ENCODE data around the gene C19orf25.

C19orf25 gene

GRCh38 chr19:1466461-1467214 is 12.4 kb downstream of the C19orf25 start:
- no peak for DNase-seq (ENCODE audit: insufficient read length)
- FAIRE-seq = no peak
- TF ChIP-seq TAF1 (IDR thresholded peaks at IDR 0.05; ENCODE audit: borderline replicate concordance, low read depth, low read length) = no peak
- no peak for TF ChIP-seq POLR2AphosphoS5 (IDR thresholded peaks at IDR 0.05; ENCODE audit: low read depth, low read length)
- TF ChIP-seq POLR2A (IDR thresholded peaks at IDR 0.05; ENCODE audit: low read depth, low read length) = no peak

GRCh38 chr19:1466018-1466460 is 13.0 kb downstream of the C19orf25 start:
- FAIRE-seq (no peak), DNase-seq (ENCODE audit: insufficient read length) (no peak)
- no peak for TF ChIP-seq POLR2A (IDR thresholded peaks at IDR 0.05; ENCODE audit: low read depth, low read length)
- TF ChIP-seq POLR2AphosphoS5 (IDR thresholded peaks at IDR 0.05; ENCODE audit: low read depth, low read length) = no peak
- TF ChIP-seq TAF1 (IDR thresholded peaks at IDR 0.05; ENCODE audit: borderline replicate concordance, low read depth, low read length) = no peak

GRCh38 chr19:1465191-1466016 is 13.6 kb downstream of the C19orf25 start:
- FAIRE-seq (no peak), DNase-seq (ENCODE audit: insufficient read length) (no peak)
- no peak for TF ChIP-seq POLR2A (IDR thresholded peaks at IDR 0.05; ENCODE audit: low read depth, low read length)
- TF ChIP-seq TAF1 (IDR thresholded peaks at IDR 0.05; ENCODE audit: borderline replicate concordance, low read depth, low read length) = no peak
- no peak for TF ChIP-seq POLR2AphosphoS5 (IDR thresholded peaks at IDR 0.05; ENCODE audit: low read depth, low read length)

- TF ChIP-seq TAF1 (IDR thresholded peaks at IDR 0.05; ENCODE audit: borderline replicate concordance, low read depth, low read length) (no peak), POLR2AphosphoS5 (IDR thresholded peaks at IDR 0.05; ENCODE audit: low read depth, low read length) (no peak), POLR2A (IDR thresholded peaks at IDR 0.05; ENCODE audit: low read depth, low read length) (no peak)
- DNase-seq (ENCODE audit: insufficient read length) = no peak
- FAIRE-seq = no peak
These were observed 17.2 kb downstream of the C19orf25 start for GRCh38 chr19:1461862-1462261.

- DNase-seq (ENCODE audit: insufficient read length) (no peak), FAIRE-seq (no peak)
- TF ChIP-seq POLR2A (IDR thresholded peaks at IDR 0.05; ENCODE audit: low read depth, low read length) = no peak
- TF ChIP-seq POLR2AphosphoS5 (IDR thresholded peaks at IDR 0.05; ENCODE audit: low read depth, low read length) = no peak
- no peak for TF ChIP-seq TAF1 (IDR thresholded peaks at IDR 0.05; ENCODE audit: borderline replicate concordance, low read depth, low read length)
These were observed 18.7 kb downstream of the C19orf25 start for GRCh38 chr19:1460033-1460995.

GRCh38 chr19:1459479-1459878 is 19.5 kb downstream of the C19orf25 start:
- no peak for FAIRE-seq
- DNase-seq (ENCODE audit: insufficient read length) = no peak
- no peak for TF ChIP-seq TAF1 (IDR thresholded peaks at IDR 0.05; ENCODE audit: borderline replicate concordance, low read depth, low read length)
- TF ChIP-seq POLR2A (IDR thresholded peaks at IDR 0.05; ENCODE audit: low read depth, low read length) = no peak
- TF ChIP-seq POLR2AphosphoS5 (IDR thresholded peaks at IDR 0.05; ENCODE audit: low read depth, low read length) = no peak

- FAIRE-seq = no peak
- no peak for DNase-seq (ENCODE audit: insufficient read length)
- no peak for TF ChIP-seq POLR2AphosphoS5 (IDR thresholded peaks at IDR 0.05; ENCODE audit: low read depth, low read length)
- no peak for TF ChIP-seq TAF1 (IDR thresholded peaks at IDR 0.05; ENCODE audit: borderline replicate concordance, low read depth, low read length)
- TF ChIP-seq POLR2A (IDR thresholded peaks at IDR 0.05; ENCODE audit: low read depth, low read length) = no peak
These were observed 21.1 kb downstream of the C19orf25 start for GRCh38 chr19:1457892-1458291.

- no peak for TF ChIP-seq TAF1 (IDR thresholded peaks at IDR 0.05; ENCODE audit: borderline replicate concordance, low read depth, low read length)
- TF ChIP-seq POLR2A (IDR thresholded peaks at IDR 0.05; ENCODE audit: low read depth, low read length) = no peak
- FAIRE-seq = no peak
- DNase-seq (ENCODE audit: insufficient read length) = no peak
These were observed 21.8 kb downstream of the C19orf25 start for GRCh38 chr19:1457031-1457739.

- no peak for TF ChIP-seq POLR2A (IDR thresholded peaks at IDR 0.05; ENCODE audit: low read depth, low read length)
- no peak for TF ChIP-seq POLR2AphosphoS5 (IDR thresholded peaks at IDR 0.05; ENCODE audit: low read depth, low read length)
- FAIRE-seq = no peak
- DNase-seq (ENCODE audit: insufficient read length) = no peak
These were observed 22.7 kb downstream of the C19orf25 start for GRCh38 chr19:1456121-1456900.

Data from GM12892 (cell line).